Measurements from ENCODE around the gene DGKI.

DNA sequence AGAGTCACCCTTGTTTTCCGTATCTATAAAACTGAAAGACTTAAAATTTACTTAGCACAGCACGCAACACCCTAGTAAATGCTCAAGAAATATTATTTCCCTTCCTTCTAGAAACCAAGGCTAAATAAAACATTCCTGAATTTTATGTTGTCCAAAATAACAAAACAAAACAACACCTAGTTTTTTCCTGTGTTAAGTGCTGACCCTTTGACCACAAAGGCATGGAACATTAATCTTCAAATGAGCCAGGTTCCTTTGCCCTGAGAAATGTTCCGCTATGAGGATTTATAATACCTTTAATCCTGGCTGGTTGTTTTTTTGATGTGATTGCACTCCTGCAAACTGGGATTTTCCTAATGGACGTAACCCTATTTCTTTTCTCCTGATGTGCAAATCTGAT lies 29.0 kb upstream of the DGKI start:
- TF ChIP-seq, protein P1, sequence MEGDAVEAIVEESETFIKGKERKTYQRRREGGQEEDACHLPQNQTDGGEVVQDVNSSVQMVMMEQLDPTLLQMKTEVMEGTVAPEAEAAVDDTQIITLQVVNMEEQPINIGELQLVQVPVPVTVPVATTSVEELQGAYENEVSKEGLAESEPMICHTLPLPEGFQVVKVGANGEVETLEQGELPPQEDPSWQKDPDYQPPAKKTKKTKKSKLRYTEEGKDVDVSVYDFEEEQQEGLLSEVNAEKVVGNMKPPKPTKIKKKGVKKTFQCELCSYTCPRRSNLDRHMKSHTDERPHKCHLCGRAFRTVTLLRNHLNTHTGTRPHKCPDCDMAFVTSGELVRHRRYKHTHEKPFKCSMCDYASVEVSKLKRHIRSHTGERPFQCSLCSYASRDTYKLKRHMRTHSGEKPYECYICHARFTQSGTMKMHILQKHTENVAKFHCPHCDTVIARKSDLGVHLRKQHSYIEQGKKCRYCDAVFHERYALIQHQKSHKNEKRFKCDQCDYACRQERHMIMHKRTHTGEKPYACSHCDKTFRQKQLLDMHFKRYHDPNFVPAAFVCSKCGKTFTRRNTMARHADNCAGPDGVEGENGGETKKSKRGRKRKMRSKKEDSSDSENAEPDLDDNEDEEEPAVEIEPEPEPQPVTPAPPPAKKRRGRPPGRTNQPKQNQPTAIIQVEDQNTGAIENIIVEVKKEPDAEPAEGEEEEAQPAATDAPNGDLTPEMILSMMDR (IDR thresholded peaks at IDR 0.05), result no peak
- TF ChIP-seq POLR2AphosphoS5 (IDR thresholded peaks at IDR 0.05), result no peak
- TF ChIP-seq POLR2A (IDR thresholded peaks at IDR 0.05; ENCODE audit: low read depth), result no peak
